BJ (cell line): Measurements from ENCODE around the gene HSPB8. TPM values are rescaled to one million over a fixed set of nuclear protein-coding genes. Genes with fewer than 3 reads are reported as not detected.

Experiments
- CTCF ChIA-PET: fragments of 350-600 bp; formaldehyde crosslinking; extraction: SDS; loops from one replicate; lab custom pipeline; 2021; ENCODE audit warnings: antibody characterized with exemption, inconsistent platforms; lab: Yijun Ruan, JAX
- POLR2A ChIA-PET: fragments of 300-600 bp; sonication (Branson Sonifier 250); formaldehyde crosslinking; extraction: SDS; loops from one replicate; lab custom pipeline; 2021; ENCODE audit warnings: antibody characterized with exemption; lab: Charles Lee
- DNase-seq: peaks from one replicate; pipeline ENCODE4 v3.0.0-alpha.2; 2011; ENCODE audit warnings: low read depth
- H3K27me3 ChIP-seq: 2 replicates; pipeline ENCODE4 v1.6.0; 2011; ENCODE audit warnings: low read length; ENCODE audit not compliant: control insufficient read depth, insufficient read depth
- H3K36me3 ChIP-seq: 2 replicates; pipeline ENCODE4 v1.5.1; 2011; ENCODE audit warnings: low read length; ENCODE audit not compliant: control insufficient read depth, insufficient read depth
- H3K4me3 ChIP-seq: 2 replicates; pipeline ENCODE4 v1.5.1; 2011; ENCODE audit warnings: low read depth, mild to moderate bottlenecking, control low read depth, low read length
- polyA plus RNA-seq: library from polyadenylated mRNA; depleted of rRNA; stranded (reverse); fragments of >200 nt; gene quantifications from 2 replicates; pipeline ENCODE4 v1.2.3, GENCODE V29; 2011
- TF ChIP-seq, protein P1 (sequence below): IDR thresholded peaks from 2 replicates; pipeline ENCODE4 v1.5.1; 2011; ENCODE audit warnings: low read depth, mild to moderate bottlenecking, control low read depth, inconsistent platforms, low read length, moderate library complexity; ENCODE audit not compliant: insufficient read depth

The HSPB8 gene
- polyA plus RNA-seq, 1 experiment: 19.3 TPM

- POLR2A ChIA-PET: no interaction called here
- CTCF ChIA-PET: no interaction called here
- Histone ChIP-seq H3K36me3 (no peaks in the 10 kb centered on the region), H3K4me3 (peak overlapping the region; percentile 33), H3K27me3 (0 out of 2 replicates have a peak, but pooled peaks cover 2% of the 10 kb centered on the region)
- peak; percentile 61 for DNase-seq
- TF ChIP-seq, protein P1, sequence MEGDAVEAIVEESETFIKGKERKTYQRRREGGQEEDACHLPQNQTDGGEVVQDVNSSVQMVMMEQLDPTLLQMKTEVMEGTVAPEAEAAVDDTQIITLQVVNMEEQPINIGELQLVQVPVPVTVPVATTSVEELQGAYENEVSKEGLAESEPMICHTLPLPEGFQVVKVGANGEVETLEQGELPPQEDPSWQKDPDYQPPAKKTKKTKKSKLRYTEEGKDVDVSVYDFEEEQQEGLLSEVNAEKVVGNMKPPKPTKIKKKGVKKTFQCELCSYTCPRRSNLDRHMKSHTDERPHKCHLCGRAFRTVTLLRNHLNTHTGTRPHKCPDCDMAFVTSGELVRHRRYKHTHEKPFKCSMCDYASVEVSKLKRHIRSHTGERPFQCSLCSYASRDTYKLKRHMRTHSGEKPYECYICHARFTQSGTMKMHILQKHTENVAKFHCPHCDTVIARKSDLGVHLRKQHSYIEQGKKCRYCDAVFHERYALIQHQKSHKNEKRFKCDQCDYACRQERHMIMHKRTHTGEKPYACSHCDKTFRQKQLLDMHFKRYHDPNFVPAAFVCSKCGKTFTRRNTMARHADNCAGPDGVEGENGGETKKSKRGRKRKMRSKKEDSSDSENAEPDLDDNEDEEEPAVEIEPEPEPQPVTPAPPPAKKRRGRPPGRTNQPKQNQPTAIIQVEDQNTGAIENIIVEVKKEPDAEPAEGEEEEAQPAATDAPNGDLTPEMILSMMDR: no peak
These were observed 2.3 kb upstream of the HSPB8 start for GRCh38 chr12:119176267-119177055.

GRCh38 chr12:119177056-119177325 lies 1.7 kb upstream of the HSPB8 start:
- Histone ChIP-seq H3K36me3 (no peaks in the 10 kb centered on the region), H3K4me3 (no peak overlapping the region), H3K27me3 (no peaks in the 10 kb centered on the region)
- DNase-seq: no peak
- TF ChIP-seq, protein P1: no peak
- POLR2A ChIA-PET: no interaction called here
- CTCF ChIA-PET: no interaction called here

GRCh38 chr12:119177724-119178380 lies 879 bp upstream of the HSPB8 start:
- Histone ChIP-seq H3K27me3 (no peaks in the 10 kb centered on the region), H3K4me3 (no peak overlapping the region), H3K36me3 (no peaks in the 10 kb centered on the region)
- TF ChIP-seq, protein P1: no peak
- no peak for DNase-seq
- ChIA-PET POLR2A (no interaction called here), CTCF (interaction anchor here (1.4 kb wide), 1 partner anchor 800 kb away, joined by 5 read pairs; no protein-coding TSS in a partner anchor)

DNA sequence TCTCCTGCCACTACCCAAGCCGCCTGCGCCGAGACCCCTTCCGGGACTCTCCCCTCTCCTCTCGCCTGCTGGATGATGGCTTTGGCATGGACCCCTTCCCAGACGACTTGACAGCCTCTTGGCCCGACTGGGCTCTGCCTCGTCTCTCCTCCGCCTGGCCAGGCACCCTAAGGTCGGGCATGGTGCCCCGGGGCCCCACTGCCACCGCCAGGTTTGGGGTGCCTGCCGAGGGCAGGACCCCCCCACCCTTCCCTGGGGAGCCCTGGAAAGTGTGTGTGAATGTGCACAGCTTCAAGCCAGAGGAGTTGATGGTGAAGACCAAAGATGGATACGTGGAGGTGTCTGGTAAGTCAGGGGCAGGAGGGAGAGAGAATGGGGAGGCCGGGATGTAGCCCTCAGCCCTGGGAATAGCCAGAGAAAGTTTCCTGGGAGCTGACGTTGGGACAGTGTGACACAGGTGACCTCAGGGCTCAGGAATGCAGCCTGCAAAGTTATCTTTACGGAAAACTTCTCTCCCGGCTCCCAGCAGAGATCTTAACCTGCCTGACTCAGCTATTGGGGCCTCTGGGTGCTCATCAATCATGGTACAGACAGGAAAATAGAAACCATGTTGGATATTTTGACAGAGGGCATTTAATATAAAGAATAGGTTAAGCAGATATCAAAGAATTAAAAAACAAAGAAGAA lies 747 bp downstream of the HSPB8 start:
- TF ChIP-seq, protein P1: no peak
- no peaks in the 10 kb centered on the region for H3K36me3 ChIP-seq
- ChIA-PET CTCF (interaction anchor here (0.7 to 1.4 kb wide), 4 partner anchors 11 to 802 kb away, joined by 3 to 5 read pairs (median 4); no protein-coding TSS in a partner anchor), POLR2A (no interaction called here)
- DNase-seq: no peak
- peak overlapping the region; percentile 44 for H3K4me3 ChIP-seq
- H3K27me3 ChIP-seq: no peaks in the 10 kb centered on the region

DNA sequence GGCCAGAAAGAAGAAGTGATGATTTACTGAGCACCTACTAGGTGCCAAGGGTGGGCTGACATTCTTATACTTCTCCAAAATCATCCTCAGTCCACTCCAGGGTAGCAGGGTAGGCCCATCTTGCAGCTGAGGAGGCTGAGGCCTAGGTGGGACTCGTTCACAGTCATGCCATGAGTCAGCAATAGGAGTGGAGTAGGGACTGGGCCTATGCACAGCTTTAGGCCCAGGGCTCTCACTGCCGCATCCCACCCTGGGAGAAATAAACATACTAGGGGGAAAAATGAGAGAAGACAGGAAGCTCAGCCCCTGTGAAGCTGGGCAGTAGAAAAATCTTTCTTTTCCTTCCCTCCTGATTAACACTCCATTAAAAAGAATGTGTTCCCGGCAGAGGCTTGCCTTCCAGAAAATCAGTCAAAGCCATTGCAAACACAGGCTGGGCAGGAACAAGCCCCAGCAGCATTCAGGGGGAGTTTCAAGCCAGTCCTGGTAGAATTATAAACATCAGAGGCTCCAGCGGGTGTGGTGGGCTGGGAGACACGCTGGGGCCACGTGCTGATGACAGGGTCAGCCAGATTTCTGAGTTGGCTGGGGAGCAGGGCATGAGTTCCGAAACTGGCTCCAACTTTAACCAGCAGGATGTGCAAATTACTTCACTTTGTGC lies 1.8 kb downstream of the HSPB8 start:
- ChIA-PET CTCF (interaction anchor here (0.7 kb wide), 1 partner anchor 15 kb away, joined by 4 read pairs; no protein-coding TSS in a partner anchor), POLR2A (no interaction called here)
- TF ChIP-seq, protein P1: no peak
- Histone ChIP-seq H3K36me3 (no peaks in the 10 kb centered on the region), H3K4me3 (peak overlapping the region; percentile 44), H3K27me3 (no peaks in the 10 kb centered on the region)
- no peak for DNase-seq
